HCT116 (cell line): Measurements from ENCODE around the gene NUMA1. TPM values are rescaled to one million over a fixed set of nuclear protein-coding genes. Genes with fewer than 3 reads are reported as not detected.

Experiments used
- ATAC-seq: fragments of 200-7000 bp; cut with Tn5 transposase; 2 replicates; pipeline ENCODE4 v1.9.1; 2020; ENCODE audit warnings: mild to moderate bottlenecking, moderate library complexity
- BruUV-seq: library from RNA; stranded (reverse); fragments of 400-500 nt; replicated peaks from 2 replicates; lab custom pipeline; 2021; lab: Mats Ljungman, UMichigan
- CTCF ChIA-PET: fragments of 300-600 bp; sonication (Branson Sonifier 250); formaldehyde crosslinking; loops from one replicate; lab custom pipeline; 2021; ENCODE audit warnings: antibody characterized with exemption; lab: Charles Lee
- POLR2A ChIA-PET: fragments of 300-600, 350-600 bp; sonication (Branson Sonifier 250); formaldehyde crosslinking; loops from one replicate; lab custom pipeline; 2021; ENCODE audit warnings: antibody characterized with exemption; lab: Charles Lee
- RAD21 ChIA-PET, 2 experiments: fragments of 300-600 bp; sonication (Branson Sonifier 250); formaldehyde crosslinking; loops; one replicate each; lab custom pipeline; 2023; ENCODE audit warnings: low total read pairs in 2 of 2; ENCODE audit not compliant: uncharacterized antibody in 2 of 2, unreplicated experiment in 2 of 2, low non-redundant PET in 1 of 2; lab: Charles Lee
- DNase-seq: peaks from one replicate; pipeline ENCODE4 v3.0.0-alpha.2; 2010; ENCODE audit warnings: low read depth, low spot score
- H2AFZ ChIP-seq: fragments of 200-600 bp; shearing (Covaris generic), sonication (generic); 2 replicates; pipeline ENCODE4 v1.6.1; 2017; ENCODE audit warnings: low read depth, mixed run types, mixed read lengths, antibody characterized with exemption, low read length; ENCODE audit not compliant: poor library complexity, severe bottlenecking
- H3K27ac ChIP-seq: 2 replicates; pipeline ENCODE4 v1.5.1; 2012; ENCODE audit warnings: low read depth, low read length
- H3K27me3 ChIP-seq: fragments of 200-600 bp; sonication (generic); 2 replicates; pipeline ENCODE4 v1.6.1; 2016; ENCODE audit warnings: mixed run types, low read length, mixed read lengths; ENCODE audit not compliant: insufficient read depth
- H3K36me3 ChIP-seq, 2 experiments: fragments of 200-500 bp in 1 of 2; fragments of 200-600 bp in 1 of 2; sonication (Bioruptor generic) in 1 of 2; sonication (generic) in 1 of 2; 2 replicates each; pipeline versions ENCODE4 v1.5.1 to v1.6.1; 2014 to 2016; ENCODE audit warnings: low read length in 2 of 2, inconsistent platforms in 1 of 2, mixed read lengths in 1 of 2, mixed run types in 1 of 2; ENCODE audit not compliant: insufficient read depth in 2 of 2, control insufficient read depth in 1 of 2
- H3K4me1 ChIP-seq, 2 experiments: fragments of 200-600 bp in 1 of 2; sonication (generic) in 1 of 2; 2 replicates each; pipeline versions ENCODE4 v1.5.1 to v1.6.1; 2012 to 2017; ENCODE audit warnings: low read length in 2 of 2, inconsistent platforms in 1 of 2, mild to moderate bottlenecking in 1 of 2, mixed read lengths in 1 of 2, mixed run types in 1 of 2, moderate library complexity in 1 of 2; ENCODE audit not compliant: insufficient read depth in 2 of 2, control insufficient read depth in 1 of 2
- H3K4me2 ChIP-seq: fragments of 200-600 bp; sonication (generic); 2 replicates; pipeline ENCODE4 v1.6.1; 2017; ENCODE audit warnings: mixed run types, low read length, mixed read lengths
- H3K4me3 ChIP-seq, 2 experiments: fragments of 200-600 bp in 1 of 2; sonication (generic) in 1 of 2; replicated peaks in 1 of 2; 2 replicates each; pipeline ENCODE4 v1.5.1; 2011 to 2016; ENCODE audit warnings: low read length in 2 of 2, control low read depth in 1 of 2, low read depth in 1 of 2, mild to moderate bottlenecking in 1 of 2, mixed read lengths in 1 of 2, mixed run types in 1 of 2
- H3K79me2 ChIP-seq: fragments of 200-600 bp; sonication (generic); 2 replicates; pipeline ENCODE4 v1.6.1; 2017; ENCODE audit warnings: mild to moderate bottlenecking, mixed run types, low read length, moderate library complexity, mixed read lengths; ENCODE audit not compliant: insufficient read depth
- H3K9ac ChIP-seq: fragments of 200-600 bp; sonication (generic); 2 replicates; pipeline ENCODE4 v1.6.1; 2016; ENCODE audit warnings: low read length, mixed read lengths
- H3K9me2 ChIP-seq: fragments of 200-600 bp; sonication (generic), shearing (Covaris generic); 2 replicates; pipeline ENCODE4 v1.6.1; 2017; ENCODE audit warnings: mixed run types, mild to moderate bottlenecking, moderate library complexity; ENCODE audit not compliant: insufficient read depth
- H3K9me3 ChIP-seq, 2 experiments: fragments of 200-500 bp in 1 of 2; fragments of 200-600 bp in 1 of 2; sonication (Bioruptor generic) in 1 of 2; sonication (generic) in 1 of 2; 2 replicates each; pipeline ENCODE4 v1.6.1; 2014 to 2017; ENCODE audit warnings: low read length in 2 of 2, mixed read lengths in 2 of 2, inconsistent platforms in 1 of 2, low read depth in 1 of 2, mild to moderate bottlenecking in 1 of 2, mixed run types in 1 of 2, moderate library complexity in 1 of 2; ENCODE audit not compliant: control insufficient read depth in 1 of 2, insufficient read depth in 1 of 2
- H4K20me1 ChIP-seq: fragments of 200-600 bp; sonication (generic), shearing (Covaris generic); 2 replicates; pipeline ENCODE4 v1.6.1; 2017; ENCODE audit warnings: mixed run types, mild to moderate bottlenecking, moderate library complexity; ENCODE audit not compliant: insufficient read depth
- POLR2A ChIP-seq: IDR thresholded peaks from 2 replicates; pipeline ENCODE4 v1.7.0; 2011; ENCODE audit warnings: borderline replicate concordance; ENCODE audit not compliant: insufficient read depth, insufficient read length; ENCODE audit errors: extremely low read depth
- TCF7L2 ChIP-seq: IDR thresholded peaks from 2 replicates; pipeline ENCODE4 v1.7.0; 2011; ENCODE audit warnings: borderline replicate concordance, inconsistent platforms; ENCODE audit not compliant: insufficient read depth, insufficient read length; ENCODE audit errors: extremely low read depth
- YY1 ChIP-seq: IDR thresholded peaks from 2 replicates; pipeline ENCODE4 v1.6.1; 2011; ENCODE audit warnings: low read length, low read depth, moderate library complexity, mild to moderate bottlenecking; ENCODE audit not compliant: insufficient replicate concordance; ENCODE audit errors: extremely low read depth
- ZNF274 ChIP-seq: fragments of 200-500 bp; sonication (Bioruptor generic); IDR thresholded peaks from 2 replicates; pipeline ENCODE4 v1.6.1; 2014; ENCODE audit warnings: mild to moderate bottlenecking, low read depth, low read length, inconsistent platforms
- intact Hi-C: fragments of 100-400 bp; cut with micrococcal nuclease; formaldehyde crosslinking; loops from 2 replicates; pipeline ENCODE4 v1.10.0; 2022
- total RNA-seq: library from RNA; stranded (reverse); gene quantifications from one replicate; pipeline ENCODE4 v1.2.1, GENCODE V29; 2021; ENCODE audit not compliant: unreplicated experiment
- TF ChIP-seq, protein P1 (sequence below): IDR thresholded peaks from 2 replicates; pipeline ENCODE4 v1.6.1; 2012; ENCODE audit warnings: low read depth

Gene NUMA1
- total RNA-seq, 1 experiment from 2014 or later: 133 TPM

DNA sequence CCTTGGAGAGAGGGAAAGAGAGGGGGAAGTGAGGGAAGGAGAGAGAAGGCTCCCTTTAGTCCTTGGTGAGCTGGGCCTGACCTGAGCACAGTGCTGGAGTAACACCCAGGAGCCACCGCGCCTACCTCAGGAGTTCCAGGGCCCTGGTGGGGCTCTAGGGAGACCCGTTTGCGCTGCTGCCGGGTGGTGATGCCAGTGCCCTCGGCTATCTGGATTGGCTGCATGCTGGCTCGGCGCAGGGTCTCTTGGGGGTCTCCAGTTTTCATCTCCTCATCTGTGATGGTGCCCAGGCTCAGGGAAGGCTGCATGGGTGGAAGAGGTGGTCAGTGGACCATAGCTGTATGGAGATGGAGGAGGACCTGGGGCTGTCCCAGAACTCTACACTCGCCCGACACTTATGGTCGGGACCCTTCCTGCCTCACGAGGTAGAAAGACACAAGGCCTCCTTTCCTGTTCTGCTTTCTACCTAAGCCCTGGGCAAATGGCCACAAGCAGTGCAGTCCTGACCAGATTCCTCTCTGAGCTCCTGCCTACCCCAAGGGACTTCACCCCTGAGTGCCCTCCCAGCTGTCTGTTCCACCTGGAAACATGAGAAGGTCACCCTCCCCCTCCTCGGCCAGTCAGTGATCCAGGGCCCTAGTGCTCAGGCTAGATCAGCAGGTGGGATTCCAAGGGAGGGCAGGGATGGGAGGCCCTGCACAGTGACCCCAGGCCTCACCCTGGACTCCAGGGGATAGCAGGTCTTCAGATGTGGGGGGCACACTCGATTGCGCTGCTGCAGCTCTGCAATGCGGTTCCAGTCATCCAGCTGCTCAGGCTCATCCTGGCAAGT is 75.6 kb downstream of the NUMA1 start (continued):
- TF ChIP-seq, protein P1, sequence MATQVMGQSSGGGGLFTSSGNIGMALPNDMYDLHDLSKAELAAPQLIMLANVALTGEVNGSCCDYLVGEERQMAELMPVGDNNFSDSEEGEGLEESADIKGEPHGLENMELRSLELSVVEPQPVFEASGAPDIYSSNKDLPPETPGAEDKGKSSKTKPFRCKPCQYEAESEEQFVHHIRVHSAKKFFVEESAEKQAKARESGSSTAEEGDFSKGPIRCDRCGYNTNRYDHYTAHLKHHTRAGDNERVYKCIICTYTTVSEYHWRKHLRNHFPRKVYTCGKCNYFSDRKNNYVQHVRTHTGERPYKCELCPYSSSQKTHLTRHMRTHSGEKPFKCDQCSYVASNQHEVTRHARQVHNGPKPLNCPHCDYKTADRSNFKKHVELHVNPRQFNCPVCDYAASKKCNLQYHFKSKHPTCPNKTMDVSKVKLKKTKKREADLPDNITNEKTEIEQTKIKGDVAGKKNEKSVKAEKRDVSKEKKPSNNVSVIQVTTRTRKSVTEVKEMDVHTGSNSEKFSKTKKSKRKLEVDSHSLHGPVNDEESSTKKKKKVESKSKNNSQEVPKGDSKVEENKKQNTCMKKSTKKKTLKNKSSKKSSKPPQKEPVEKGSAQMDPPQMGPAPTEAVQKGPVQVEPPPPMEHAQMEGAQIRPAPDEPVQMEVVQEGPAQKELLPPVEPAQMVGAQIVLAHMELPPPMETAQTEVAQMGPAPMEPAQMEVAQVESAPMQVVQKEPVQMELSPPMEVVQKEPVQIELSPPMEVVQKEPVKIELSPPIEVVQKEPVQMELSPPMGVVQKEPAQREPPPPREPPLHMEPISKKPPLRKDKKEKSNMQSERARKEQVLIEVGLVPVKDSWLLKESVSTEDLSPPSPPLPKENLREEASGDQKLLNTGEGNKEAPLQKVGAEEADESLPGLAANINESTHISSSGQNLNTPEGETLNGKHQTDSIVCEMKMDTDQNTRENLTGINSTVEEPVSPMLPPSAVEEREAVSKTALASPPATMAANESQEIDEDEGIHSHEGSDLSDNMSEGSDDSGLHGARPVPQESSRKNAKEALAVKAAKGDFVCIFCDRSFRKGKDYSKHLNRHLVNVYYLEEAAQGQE: no peak

DNA sequence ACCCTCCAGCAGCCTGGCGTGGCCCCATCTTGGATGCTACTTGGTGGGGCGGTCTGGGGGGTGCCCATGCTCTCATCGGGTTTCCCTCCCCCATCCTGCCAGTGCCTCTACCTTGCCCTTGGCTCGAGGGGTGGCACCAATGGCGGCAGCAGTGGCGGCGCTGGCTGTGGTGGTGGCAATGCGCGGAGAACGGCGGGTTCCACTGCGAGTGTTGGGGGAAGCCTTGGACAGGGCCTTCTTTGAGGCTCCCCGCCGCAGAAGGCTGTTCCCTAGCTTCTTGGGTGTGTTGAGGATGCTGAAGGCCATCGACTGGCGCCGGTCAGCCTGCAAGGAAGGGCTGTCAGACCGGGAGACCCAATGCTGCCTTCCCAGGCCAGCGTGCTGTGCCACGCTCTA is 76.6 kb downstream of the NUMA1 start:
- H3K4me1 ChIP-seq: no peaks in the 10 kb centered on the region
- BruUV-seq: no TSS peak

More for the DNA sequence above, 76.6 kb downstream of the NUMA1 start:
- TF ChIP-seq YY1: no peak
- TF ChIP-seq TCF7L2: no peak
- no peak for TF ChIP-seq ZNF274
- no peak for TF ChIP-seq POLR2A
- H2AFZ ChIP-seq: no peak overlapping the region
- H3K4me3 ChIP-seq: no peak overlapping the region
- ChIA-PET RAD21 (no interaction called here), POLR2A (no interaction called here), CTCF (no interaction called here)
- H4K20me1 ChIP-seq: no peaks in the 10 kb centered on the region
- no peaks in the 10 kb centered on the region for H3K9me3 ChIP-seq
- H3K79me2 ChIP-seq: no peaks in the 10 kb centered on the region
- intact Hi-C loops: no loop called here
- H3K9me2 ChIP-seq: no peaks in the 10 kb centered on the region
- H3K27me3 ChIP-seq: no peaks in the 10 kb centered on the region
- no peak overlapping the region for H3K27ac ChIP-seq
- no peak overlapping the region for H3K4me2 ChIP-seq
- no peak for DNase-seq
- no peak for ATAC-seq
- H3K36me3 ChIP-seq: peaks cover 39 to 41% of the 10 kb centered on the region in 2 experiments; a peak in 3 of 4 replicates
- H3K9ac ChIP-seq: no peak overlapping the region
